Lower lobe of right lung (tissue), 2 donors: ENCODE measurements around the gene ZP1. TPM values are rescaled to one million over a fixed set of nuclear protein-coding genes. Genes with fewer than 3 reads are reported as not detected.

ENCODE experiments used
- ATAC-seq, 2 donors: fragments of 200-7000 bp; cut with Tn5 transposase; one replicate each; pipeline ENCODE4 v1.9.1; 2020 to 2022; ENCODE audit warnings: mild to moderate bottlenecking in 2 of 2, moderate library complexity in 2 of 2
- DNase-seq: peaks from one replicate; pipeline ENCODE4 v3.0.0-alpha.2; 2020
- H3K27ac ChIP-seq: fragments of 200-600 bp; one replicate; pipeline ENCODE4 v1.8.0; 2022
- H3K27me3 ChIP-seq: fragments of 200-600 bp; one replicate; pipeline ENCODE4 v1.8.0; 2022; ENCODE audit warnings: low read depth
- H3K36me3 ChIP-seq: fragments of 200-600 bp; one replicate; pipeline ENCODE4 v1.8.0; 2022; ENCODE audit warnings: mild to moderate bottlenecking
- H3K4me1 ChIP-seq: fragments of 200-600 bp; one replicate; pipeline ENCODE4 v1.8.0; 2022
- H3K4me3 ChIP-seq: fragments of 200-600 bp; one replicate; pipeline ENCODE4 v1.8.0; 2022; ENCODE audit warnings: mild to moderate bottlenecking
- H3K9me3 ChIP-seq: fragments of 200-600 bp; one replicate; pipeline ENCODE4 v1.8.0; 2022
- CTCF ChIP-seq: fragments of 200-600 bp; IDR thresholded peaks from one replicate; pipeline ENCODE4 v1.8.0; 2022; ENCODE audit warnings: antibody characterized with exemption, mild to moderate bottlenecking
- intact Hi-C: fragments of 100-400 bp; cut with DNase I; formaldehyde crosslinking; loops from one replicate; pipeline ENCODE4 v1.11.0; 2022
- total RNA-seq: library from RNA; stranded (reverse); fragmentation: NEBNext Ultra II Directional; extraction: Animal tissue kit (Norgen Biotek cat#: 25700); gene quantifications from one replicate; pipeline ENCODE4 v1.2.1, GENCODE V29; 2021
- donor health status: DM: no; HTN: yes; CAD: no; lungs with severe emphysema.

The ZP1 gene
- total RNA-seq, 1 donor from 2014 or later, result not detected

DNA sequence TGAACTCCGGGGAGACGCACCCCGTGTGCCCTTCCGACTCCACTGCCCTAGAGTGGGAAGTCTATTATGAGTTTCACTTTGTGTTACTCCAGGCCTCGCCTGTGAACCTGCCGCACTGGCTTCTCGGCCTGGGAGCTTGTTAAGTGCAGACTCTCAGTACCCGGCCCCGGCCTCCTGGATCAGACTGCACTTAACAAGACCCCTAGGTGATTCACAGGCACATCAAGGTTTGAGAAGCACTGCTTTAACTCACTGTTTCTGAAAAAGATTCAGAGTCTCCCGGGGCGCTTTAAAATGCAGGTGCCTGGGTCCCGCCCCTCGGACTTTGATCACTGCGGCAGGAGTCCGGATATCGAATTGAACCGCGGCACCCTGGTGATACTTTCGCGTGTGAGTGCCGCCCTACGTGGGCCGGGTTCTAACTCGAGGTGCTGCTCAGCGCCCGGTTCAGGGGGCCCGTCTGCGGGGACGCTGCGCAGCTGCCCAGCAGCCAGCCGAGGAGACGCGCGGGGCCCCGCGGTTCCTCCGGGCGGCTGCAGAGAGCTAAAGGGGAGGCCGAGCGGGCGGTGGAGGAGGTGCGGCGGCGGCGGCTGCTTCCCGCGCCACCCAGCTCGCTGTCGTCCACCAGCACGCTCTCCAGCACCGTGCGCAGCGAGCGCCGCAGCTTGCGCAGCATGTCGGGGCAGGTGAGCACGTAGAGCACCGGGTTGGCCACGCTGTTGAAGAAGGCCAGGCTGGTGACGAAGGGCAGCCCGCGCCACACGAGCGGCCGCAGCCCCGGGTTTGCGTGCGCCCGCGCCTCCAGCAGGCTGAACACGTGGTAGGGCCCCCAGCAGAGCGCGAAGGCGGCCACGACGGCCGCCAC, 15.0 kb upstream of the ZP1 start:
- intact Hi-C loops, result no loop called here
- peak in 1 of 2 donors; percentile 25 for ATAC-seq
- peaks cover 50% of the 10 kb centered on the region for H3K36me3 ChIP-seq

GRCh38 chr11:60852982-60853950, 14.1 kb upstream of the ZP1 start:
- DNase-seq, result peak; percentile 39
- H3K27ac ChIP-seq, result no peak overlapping the region
- H3K4me1 ChIP-seq, result no peaks in the 10 kb centered on the region
- no peak for ATAC-seq
- no peaks in the 10 kb centered on the region for H3K27me3 ChIP-seq
- peaks cover 40% of the 10 kb centered on the region for H3K36me3 ChIP-seq
- TF ChIP-seq CTCF, result no peak
- intact Hi-C loops, result no loop called here
- H3K4me3 ChIP-seq, result no peak overlapping the region
- no peaks in the 10 kb centered on the region for H3K9me3 ChIP-seq

More for the DNA sequence above, 15.0 kb upstream of the ZP1 start:
- Histone ChIP-seq H3K27me3 (no peaks in the 10 kb centered on the region), H3K4me3 (no peak overlapping the region), H3K27ac (no peak overlapping the region), H3K9me3 (no peaks in the 10 kb centered on the region), H3K4me1 (no peaks in the 10 kb centered on the region)
- no peak for TF ChIP-seq CTCF
- DNase-seq, result peak; percentile 40

- no peak overlapping the region for H3K27ac ChIP-seq
- intact Hi-C loops, result no loop called here
These were observed 13.0 kb upstream of the ZP1 start for GRCh38 chr11:60854140-60854846.

GRCh38 chr11:60854847-60855725, 12.3 kb upstream of the ZP1 start:
- ATAC-seq (no peak), DNase-seq (peak; percentile 12)
- Histone ChIP-seq H3K36me3 (peaks cover 22% of the 10 kb centered on the region), H3K27me3 (no peaks in the 10 kb centered on the region), H3K4me3 (no peak overlapping the region), H3K27ac (no peak overlapping the region), H3K9me3 (no peaks in the 10 kb centered on the region), H3K4me1 (no peaks in the 10 kb centered on the region)
- intact Hi-C loops, result no loop called here
- TF ChIP-seq CTCF, result no peak

More at GRCh38 chr11:60854140-60854846, 13.0 kb upstream of the ZP1 start:
- Histone ChIP-seq H3K4me3 (no peak overlapping the region), H3K9me3 (no peaks in the 10 kb centered on the region), H3K27me3 (no peaks in the 10 kb centered on the region), H3K4me1 (no peaks in the 10 kb centered on the region), H3K36me3 (peaks cover 30% of the 10 kb centered on the region)
- ATAC-seq (no peak), DNase-seq (peak; percentile 39)
- TF ChIP-seq CTCF, result no peak
